Colonic mucosa (tissue), 4 donors: ENCODE measurements around the gene SESN3. TPM values are rescaled to one million over a fixed set of nuclear protein-coding genes. Genes with fewer than 3 reads are reported as not detected.

Experiments
- DNase-seq: peaks from one replicate; pipeline ENCODE4 v3.0.0-alpha.2; 2020
- H3K27ac ChIP-seq: fragments of 200-600 bp; one replicate; pipeline ENCODE4 v1.8.0; 2021
- H3K27me3 ChIP-seq: fragments of 200-600 bp; one replicate; pipeline ENCODE4 v1.8.0; 2021
- H3K36me3 ChIP-seq: fragments of 200-600 bp; one replicate; pipeline ENCODE4 v1.8.0; 2021
- H3K4me1 ChIP-seq: fragments of 200-600 bp; one replicate; pipeline ENCODE4 v1.8.0; 2021; ENCODE audit warnings: mild to moderate bottlenecking
- H3K4me3 ChIP-seq: fragments of 200-600 bp; one replicate; pipeline ENCODE4 v1.8.0; 2021
- H3K9ac ChIP-seq, 2 donors: one replicate each; pipeline ENCODE4 v1.7.0; 2013; ENCODE audit warnings: control low read depth in 2 of 2, low read depth in 2 of 2, low read length in 2 of 2
- H3K9me3 ChIP-seq: fragments of 200-600 bp; one replicate; pipeline ENCODE4 v1.8.0; 2021
- intact Hi-C: fragments of 100-400 bp; cut with DNase I; formaldehyde crosslinking; loops from one replicate; pipeline ENCODE4 v1.14.1; 2022
- total RNA-seq, 2 donors: library from RNA; stranded (reverse); fragmentation: NEBNext Ultra II Directional in 1 of 2; extraction: Animal tissue kit (Norgen Biotek cat#: 25700) in 1 of 2; gene quantifications; one replicate each; pipeline ENCODE4 v1.2.1, GENCODE V29; 2021
- TF ChIP-seq, protein P1 (sequence below): fragments of 200-600 bp; IDR thresholded peaks from one replicate; pipeline ENCODE4 v1.8.0; 2022; ENCODE audit warnings: antibody characterized with exemption, mild to moderate bottlenecking
- donor health status: healthy.
- donor health status: DM: no; HTN: no; CAD: no.
- donor health status: DM: no; HTN: no; CAD: no.

SESN3 gene
- total RNA-seq, 2 donors from 2014 or later, result 14.7 to 21.2 TPM

DNA sequence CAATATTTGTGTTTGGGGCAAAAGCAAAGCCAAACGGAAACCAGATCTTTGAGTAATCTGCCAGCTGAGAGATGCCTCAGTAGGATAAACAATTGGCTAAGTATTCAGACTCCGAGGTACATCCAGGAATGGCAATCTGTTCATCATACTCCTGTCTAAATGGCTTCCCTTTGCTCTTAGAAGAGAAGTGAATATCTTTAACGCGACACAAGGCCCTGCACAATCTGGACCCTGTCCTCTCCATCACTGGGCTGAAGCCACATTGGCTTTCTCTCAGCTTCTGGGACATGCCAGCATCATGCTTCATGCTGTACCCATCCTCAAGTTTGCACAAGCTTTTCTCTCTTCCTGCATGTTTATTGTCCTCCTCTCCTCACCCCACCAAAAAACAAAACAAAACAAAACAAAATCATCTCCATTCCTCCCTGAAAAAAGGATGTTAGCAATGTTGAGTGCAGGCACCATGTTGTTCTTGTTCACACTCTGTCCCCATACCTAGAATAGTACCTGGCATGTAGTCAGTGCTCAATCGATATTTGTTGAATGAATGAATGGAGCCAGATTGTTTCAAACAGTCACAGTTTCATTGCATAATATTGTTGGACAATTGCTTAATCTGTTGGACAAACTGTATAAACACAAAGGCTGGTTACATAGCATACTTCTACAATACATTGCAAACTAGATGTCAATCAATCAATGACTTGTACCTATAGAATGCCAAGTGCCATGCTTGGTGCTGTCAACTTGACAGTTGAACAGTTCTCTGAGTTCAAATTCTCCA lies 38.2 kb upstream of the SESN3 start:
- no peak overlapping the region for H3K27ac ChIP-seq
- no peak for DNase-seq
- no peaks in the 10 kb centered on the region for H3K36me3 ChIP-seq
- intact Hi-C loops, result no loop called here
- TF ChIP-seq, protein P1, sequence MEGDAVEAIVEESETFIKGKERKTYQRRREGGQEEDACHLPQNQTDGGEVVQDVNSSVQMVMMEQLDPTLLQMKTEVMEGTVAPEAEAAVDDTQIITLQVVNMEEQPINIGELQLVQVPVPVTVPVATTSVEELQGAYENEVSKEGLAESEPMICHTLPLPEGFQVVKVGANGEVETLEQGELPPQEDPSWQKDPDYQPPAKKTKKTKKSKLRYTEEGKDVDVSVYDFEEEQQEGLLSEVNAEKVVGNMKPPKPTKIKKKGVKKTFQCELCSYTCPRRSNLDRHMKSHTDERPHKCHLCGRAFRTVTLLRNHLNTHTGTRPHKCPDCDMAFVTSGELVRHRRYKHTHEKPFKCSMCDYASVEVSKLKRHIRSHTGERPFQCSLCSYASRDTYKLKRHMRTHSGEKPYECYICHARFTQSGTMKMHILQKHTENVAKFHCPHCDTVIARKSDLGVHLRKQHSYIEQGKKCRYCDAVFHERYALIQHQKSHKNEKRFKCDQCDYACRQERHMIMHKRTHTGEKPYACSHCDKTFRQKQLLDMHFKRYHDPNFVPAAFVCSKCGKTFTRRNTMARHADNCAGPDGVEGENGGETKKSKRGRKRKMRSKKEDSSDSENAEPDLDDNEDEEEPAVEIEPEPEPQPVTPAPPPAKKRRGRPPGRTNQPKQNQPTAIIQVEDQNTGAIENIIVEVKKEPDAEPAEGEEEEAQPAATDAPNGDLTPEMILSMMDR, result no peak
- H3K27me3 ChIP-seq, result no peaks in the 10 kb centered on the region
- H3K4me1 ChIP-seq, result no peaks in the 10 kb centered on the region
- no peaks in the 10 kb centered on the region for H3K9me3 ChIP-seq
- H3K9ac ChIP-seq, result no peak overlapping the region
- no peak overlapping the region for H3K4me3 ChIP-seq

DNA sequence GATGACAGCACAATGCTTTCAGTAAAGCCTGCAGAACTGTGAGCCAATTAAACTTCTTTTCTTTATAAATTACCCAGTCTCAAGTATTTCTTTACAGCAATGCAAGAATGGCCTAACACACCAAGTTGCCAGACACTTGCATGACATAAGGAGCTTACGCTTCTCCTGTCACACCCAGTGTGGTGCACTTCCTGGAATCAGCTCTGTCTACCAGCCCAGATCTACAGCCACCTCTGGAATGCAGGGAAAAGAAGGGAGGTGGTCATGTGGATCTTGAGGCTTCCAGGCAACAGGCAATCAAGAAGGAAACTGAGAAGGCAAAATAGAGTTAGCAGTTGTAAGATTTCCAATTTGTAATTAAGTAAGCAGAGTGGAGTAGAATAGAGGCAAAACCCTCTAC lies 37.4 kb upstream of the SESN3 start:
- H3K9me3 ChIP-seq, result no peaks in the 10 kb centered on the region
- H3K36me3 ChIP-seq, result no peaks in the 10 kb centered on the region
- H3K27ac ChIP-seq, result no peak overlapping the region
- H3K27me3 ChIP-seq, result no peaks in the 10 kb centered on the region
- no peak for DNase-seq
- intact Hi-C loops, result no loop called here
- H3K4me1 ChIP-seq, result no peaks in the 10 kb centered on the region
- no peak overlapping the region for H3K9ac ChIP-seq
- H3K4me3 ChIP-seq, result no peak overlapping the region
- TF ChIP-seq, protein P1, result no peak

DNA sequence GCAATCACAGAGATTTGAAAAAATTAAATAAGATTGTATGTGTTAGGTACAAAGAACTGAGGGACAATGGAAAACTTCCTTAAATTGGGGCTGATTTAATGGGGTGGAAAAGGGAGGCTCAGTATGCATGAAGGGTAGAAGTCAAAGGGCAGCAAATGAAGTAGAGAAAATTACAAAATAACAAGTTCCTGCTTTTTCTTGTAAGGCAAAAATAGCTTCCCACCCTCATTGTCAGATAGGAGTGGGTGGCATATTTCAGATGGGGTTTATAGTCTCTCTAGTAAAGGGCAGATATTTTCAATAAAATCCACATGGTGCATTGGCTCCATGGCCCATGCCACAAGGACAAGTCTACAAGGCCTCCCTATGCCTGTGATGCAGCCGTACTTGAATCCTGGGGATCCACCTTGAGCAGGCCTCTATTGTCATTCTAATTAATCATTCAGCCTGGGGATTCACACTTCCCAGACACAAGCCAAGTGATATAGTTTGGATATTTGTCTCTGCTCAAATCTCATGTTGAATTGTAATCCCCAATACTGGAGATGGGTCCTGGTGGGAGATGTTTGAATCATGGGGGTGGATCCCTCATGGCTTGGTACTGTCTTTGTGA lies 36.7 kb upstream of the SESN3 start:
- TF ChIP-seq, protein P1, result no peak
- H3K27ac ChIP-seq, result no peak overlapping the region
- H3K9ac ChIP-seq, result no peak overlapping the region
- no peak overlapping the region for H3K4me3 ChIP-seq
- DNase-seq, result no peak
- H3K27me3 ChIP-seq, result no peaks in the 10 kb centered on the region
- no peaks in the 10 kb centered on the region for H3K36me3 ChIP-seq
- H3K4me1 ChIP-seq, result no peaks in the 10 kb centered on the region
- no peaks in the 10 kb centered on the region for H3K9me3 ChIP-seq
- intact Hi-C loops, result no loop called here

DNA sequence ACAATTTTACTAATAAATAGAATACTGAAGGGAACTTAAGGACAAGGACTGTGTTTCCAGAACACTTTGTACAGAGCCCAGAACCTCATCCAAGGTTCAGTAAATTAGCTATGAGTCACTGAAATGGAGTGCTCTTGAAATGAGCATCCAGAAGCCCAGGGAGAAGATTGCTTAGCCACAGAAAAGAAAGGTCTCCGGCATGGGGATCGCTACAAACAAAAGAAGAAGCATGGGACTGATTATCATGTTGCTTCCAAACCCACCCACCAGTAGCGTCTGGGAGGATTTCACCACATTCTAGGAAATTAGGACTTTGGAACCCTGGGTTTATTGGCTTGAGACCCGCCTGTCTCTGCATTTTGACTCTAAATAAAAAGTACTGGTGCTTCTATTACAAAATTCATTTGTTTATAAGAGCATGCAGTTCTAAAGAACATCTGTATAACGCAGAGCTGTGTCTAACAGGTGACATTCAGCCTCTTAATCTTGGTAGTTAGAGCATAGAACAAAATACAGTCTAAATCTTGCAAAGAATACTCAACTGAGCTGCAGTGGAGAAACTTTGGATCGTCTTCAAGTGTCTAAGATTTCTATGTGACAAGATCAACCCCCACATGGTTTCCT lies 35.9 kb upstream of the SESN3 start:
- DNase-seq, result no peak
- H3K9ac ChIP-seq, result no peak overlapping the region
- H3K27me3 ChIP-seq, result no peaks in the 10 kb centered on the region
- no peaks in the 10 kb centered on the region for H3K4me1 ChIP-seq
- intact Hi-C loops, result no loop called here
- no peaks in the 10 kb centered on the region for H3K36me3 ChIP-seq
- H3K9me3 ChIP-seq, result no peaks in the 10 kb centered on the region
- TF ChIP-seq, protein P1, result no peak
- H3K27ac ChIP-seq, result no peak overlapping the region
- no peak overlapping the region for H3K4me3 ChIP-seq

DNA sequence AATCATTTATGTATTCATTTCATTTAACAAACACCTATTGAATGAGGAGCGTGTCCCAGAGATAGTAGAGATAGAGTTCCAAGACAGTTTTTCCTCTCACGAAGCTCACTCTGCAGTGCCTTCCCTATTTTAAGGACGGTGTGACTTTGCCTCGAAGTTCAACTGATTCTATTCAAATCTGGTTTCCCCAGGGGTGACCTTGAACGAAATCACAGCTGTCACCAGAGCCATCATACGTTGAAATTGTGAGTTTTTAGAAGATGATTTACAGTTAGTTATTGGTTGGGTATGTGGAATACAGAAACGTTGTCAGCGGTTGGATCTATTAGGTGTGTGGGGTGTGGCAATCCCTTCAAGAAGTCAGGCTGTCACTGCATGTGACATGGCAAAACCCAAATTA lies 33.9 kb upstream of the SESN3 start:
- no peak for DNase-seq
- intact Hi-C loops, result no loop called here
- Histone ChIP-seq H3K36me3 (no peaks in the 10 kb centered on the region), H3K27me3 (no peaks in the 10 kb centered on the region), H3K4me1 (no peaks in the 10 kb centered on the region), H3K4me3 (no peak overlapping the region), H3K9ac (no peak overlapping the region), H3K27ac (no peak overlapping the region), H3K9me3 (no peaks in the 10 kb centered on the region)
- TF ChIP-seq, protein P1, result no peak
